ENCODE data around the gene UBR3. TPM values are rescaled to one million over a fixed set of nuclear protein-coding genes. Genes with fewer than 3 reads are reported as not detected.

UBR3 gene
- total RNA-seq, 1 experiment from 2014 or later, result 17.1 TPM

GRCh38 chr2:169997140-169997887, 170.1 kb downstream of the UBR3 start:
- DNase-seq (ENCODE audit: low spot score), result no peak

- no peak for DNase-seq (ENCODE audit: low spot score)
These were observed 171.8 kb downstream of the UBR3 start for GRCh38 chr2:169999054-169999453.

DNA sequence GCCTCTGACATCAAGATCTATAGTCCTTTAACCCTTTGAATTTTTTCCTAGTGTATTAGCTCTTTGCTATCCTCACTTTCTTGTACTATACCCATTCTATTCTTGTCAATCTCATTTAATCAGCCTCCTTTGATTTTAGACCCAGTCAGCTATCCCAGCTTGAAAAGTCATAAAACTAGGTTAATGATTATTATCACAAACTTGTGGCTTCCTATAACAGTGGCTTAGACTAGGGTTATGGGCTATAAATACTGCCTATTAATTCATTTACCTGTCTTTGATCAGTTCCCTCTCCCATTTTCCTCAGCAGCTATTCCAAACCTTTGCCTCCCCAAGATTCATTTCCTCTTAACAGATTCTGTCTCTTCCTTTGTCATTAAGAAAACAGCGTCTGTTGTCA, 174.8 kb downstream of the UBR3 start:
- DNase-seq (ENCODE audit: low spot score), result no peak

DNA sequence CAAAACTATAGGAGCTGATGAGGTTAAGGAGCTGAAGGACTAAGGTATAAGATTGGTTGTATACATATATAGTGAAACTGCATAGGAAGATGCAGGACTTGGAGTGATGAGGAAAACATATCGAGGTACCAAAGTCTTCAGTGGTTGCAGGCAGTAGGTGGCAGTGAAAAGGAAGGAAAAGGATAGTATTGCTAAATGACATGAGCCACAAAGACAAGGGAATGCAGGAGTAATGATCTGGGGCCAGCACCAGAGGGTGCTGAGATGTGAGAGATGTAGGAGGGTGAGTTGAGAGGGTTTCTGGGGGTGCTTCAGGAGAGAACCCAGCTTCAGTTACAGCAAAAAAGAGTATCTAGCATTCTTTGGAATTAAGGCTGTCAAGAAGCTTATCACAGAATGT, 178.4 kb downstream of the UBR3 start:
- DNase-seq (ENCODE audit: low spot score), result no peak

GRCh38 chr2:170006587-170007325, 179.5 kb downstream of the UBR3 start:
- no peak for DNase-seq (ENCODE audit: low spot score)

GRCh38 chr2:170009209-170009608, 182.0 kb downstream of the UBR3 start:
- no peak for DNase-seq (ENCODE audit: low spot score)

DNA sequence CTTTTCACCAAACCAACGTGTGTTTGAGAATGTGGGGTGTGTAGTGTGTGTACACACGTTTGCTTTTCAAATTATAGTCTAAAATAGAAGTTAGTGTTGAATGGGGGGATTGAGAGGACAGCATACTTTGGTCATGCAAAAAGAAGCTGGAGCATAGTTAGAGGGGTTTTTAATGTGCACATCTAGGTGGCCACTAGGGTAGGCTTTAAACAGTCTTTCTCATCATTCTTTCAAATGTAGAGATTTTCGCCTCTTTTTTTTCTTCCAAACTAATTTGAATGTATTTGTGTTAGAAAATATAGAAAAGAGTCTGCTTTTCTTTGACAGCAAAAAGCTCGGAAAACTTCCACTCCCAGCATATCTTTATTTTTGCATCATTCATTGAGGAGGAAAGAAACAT, 185.5 kb downstream of the UBR3 start:
- no peak for DNase-seq (ENCODE audit: low spot score)

DNA sequence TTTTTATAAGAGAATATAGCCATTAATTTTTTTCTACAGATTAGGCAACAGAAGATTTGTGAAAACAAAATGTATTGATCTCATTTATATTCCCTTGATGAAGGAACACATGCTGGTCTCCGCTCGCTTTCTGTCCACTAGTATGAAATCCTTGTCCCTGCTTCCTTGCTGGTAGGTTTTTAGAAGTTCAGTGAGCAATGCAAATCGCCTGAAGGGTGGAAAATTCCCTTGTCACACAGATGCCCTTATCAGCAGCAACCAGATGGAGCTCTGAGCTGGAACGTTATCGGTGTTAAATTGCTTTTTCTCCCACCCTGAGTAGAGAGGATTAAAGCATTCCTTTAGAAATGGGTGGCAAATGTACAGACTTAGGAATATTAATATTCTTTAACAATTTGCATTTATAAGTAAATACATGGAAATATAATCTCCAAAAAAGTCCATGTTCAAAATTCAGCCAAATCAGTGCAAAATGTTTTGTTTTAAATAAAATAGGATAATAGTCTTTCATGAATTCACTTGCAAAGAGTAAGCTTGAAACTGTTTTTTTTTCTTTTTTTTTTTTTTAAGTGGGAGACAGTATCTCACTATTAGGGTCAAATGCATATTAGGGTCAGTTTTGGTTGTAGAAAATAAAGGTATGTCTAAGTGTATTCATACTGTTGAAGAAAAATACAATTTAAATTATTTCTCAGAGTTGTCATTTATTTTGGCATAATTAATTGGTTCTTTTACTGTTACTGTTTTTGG, 186.7 kb downstream of the UBR3 start:
- DNase-seq (ENCODE audit: low spot score), result no peak

DNA sequence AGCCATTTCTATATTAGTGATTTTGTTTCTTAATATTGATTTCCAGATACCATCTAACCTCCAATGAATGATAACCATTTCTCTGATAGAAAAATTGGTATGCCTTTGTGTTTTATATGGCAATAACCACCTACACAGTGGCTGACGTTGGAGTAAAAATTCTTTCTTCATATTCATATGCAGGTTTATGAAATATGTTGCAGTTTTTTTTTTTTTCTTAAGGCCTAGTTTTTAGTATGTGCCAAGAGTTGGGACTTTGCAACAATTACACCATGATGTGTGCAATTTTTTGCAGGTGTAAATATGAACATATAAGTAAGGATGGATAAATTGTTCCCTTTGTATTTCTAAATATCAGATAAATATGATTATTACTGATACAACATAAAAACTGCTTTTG, 187.5 kb downstream of the UBR3 start:
- DNase-seq (ENCODE audit: low spot score), result no peak

DNA sequence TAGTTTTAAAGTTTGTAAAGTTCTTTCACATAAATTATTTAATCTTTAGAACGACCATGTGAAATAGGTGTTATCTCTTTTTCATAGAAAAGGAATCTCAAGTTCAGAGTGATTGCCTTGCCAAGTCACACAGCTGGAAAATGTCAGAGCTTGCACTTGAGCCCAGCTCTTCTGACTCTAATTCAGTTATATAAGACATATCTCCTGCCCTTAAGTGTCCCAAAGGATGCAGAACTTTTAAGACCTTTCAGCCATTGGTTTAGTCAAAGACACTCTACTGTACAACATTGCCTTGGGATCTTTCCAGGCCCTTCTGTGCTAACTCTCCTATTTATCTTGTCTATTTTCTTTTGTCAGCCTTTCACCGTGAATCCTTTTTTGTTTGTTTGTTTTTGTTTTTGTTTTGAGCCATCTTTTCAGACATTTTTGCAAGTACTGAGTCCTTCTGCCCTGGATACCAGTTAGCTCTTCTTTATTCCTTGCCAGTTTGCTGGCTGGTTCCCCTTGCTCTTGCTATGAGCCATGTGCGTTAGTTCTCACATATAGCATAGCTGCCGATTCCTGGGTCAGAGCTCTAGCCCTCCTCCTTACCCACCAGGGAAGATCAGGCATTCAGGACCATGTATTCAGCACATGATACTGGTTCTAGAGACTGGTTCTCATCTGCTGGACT, 190.7 kb downstream of the UBR3 start:
- no peak for DNase-seq (ENCODE audit: low spot score)

- no peak for DNase-seq (ENCODE audit: low spot score)
These were observed 192.0 kb downstream of the UBR3 start for GRCh38 chr2:170019060-170019805.

- DNase-seq (ENCODE audit: low spot score), result no peak
These were observed 193.5 kb downstream of the UBR3 start for GRCh38 chr2:170020777-170021176.

GRCh38 chr2:170022692-170023091, 195.4 kb downstream of the UBR3 start:
- peak; percentile 5 for DNase-seq (ENCODE audit: low spot score)

GRCh38 chr2:170024721-170025120, 197.5 kb downstream of the UBR3 start:
- no peak for DNase-seq (ENCODE audit: low spot score)

GRCh38 chr2:170025223-170025622, 198.0 kb downstream of the UBR3 start:
- DNase-seq (ENCODE audit: low spot score), result no peak

DNA sequence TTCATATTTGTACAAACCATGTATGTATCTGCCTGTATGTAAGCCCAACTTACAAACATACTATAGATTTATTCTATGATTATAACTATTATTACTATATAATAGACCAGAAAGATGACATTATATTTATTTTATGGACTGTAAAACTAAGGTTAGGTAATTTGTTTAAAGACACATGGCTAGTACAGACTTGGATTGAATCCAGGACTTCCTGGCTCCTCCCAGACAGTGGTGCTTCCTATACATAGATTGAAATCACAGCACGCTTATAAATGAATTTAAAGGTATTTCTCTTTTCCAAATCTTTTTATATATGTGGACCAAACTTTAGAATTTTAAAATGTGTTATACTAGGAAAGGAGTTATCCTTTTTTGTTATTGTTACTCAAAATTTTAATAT, 199.1 kb downstream of the UBR3 start:
- DNase-seq (ENCODE audit: low spot score), result no peak

- no peak for DNase-seq (ENCODE audit: low spot score)
These were observed 202.3 kb downstream of the UBR3 start for GRCh38 chr2:170029551-170029950.

DNA sequence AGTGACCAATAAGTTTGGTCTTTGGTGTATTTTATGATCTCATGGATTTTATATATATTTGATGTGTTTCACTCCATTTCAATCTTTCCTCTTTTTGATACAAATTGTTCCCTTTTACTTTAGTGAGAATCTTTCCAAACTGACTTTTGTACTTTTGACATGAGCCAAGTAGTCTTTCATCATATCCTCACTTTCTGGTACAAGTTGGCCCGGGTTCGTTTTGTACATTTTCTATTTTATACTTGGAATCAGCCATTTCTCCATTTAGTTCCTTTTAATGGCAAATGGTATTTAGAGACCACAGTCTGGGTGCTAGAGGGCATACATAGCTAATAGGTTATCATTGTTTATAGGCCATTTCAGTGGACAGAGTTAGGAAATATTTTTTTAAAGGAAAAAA, 202.8 kb downstream of the UBR3 start:
- DNase-seq (ENCODE audit: low spot score), result no peak

- no peak for DNase-seq (ENCODE audit: low spot score)
These were observed 204.0 kb downstream of the UBR3 start for GRCh38 chr2:170031288-170031687.

DNA sequence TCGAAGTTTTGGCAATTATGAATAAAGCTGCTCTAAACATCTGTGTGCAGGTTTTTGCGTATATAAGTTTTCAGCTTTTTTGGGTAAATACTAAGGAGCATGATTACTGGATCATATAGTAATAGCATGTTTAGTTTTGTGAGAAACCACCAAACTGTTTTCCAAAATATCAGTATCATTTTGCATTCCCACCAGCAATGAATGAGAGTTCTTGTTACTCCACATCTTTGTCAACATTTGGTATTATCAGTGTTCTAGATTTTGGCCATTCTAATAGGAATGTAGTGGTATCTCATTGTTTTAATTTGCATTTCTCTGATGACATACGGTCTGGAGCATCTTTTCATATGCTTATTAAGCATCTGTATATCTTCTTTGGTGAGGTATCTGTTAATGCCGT, 207.3 kb downstream of the UBR3 start:
- DNase-seq (ENCODE audit: low spot score), result no peak

DNA sequence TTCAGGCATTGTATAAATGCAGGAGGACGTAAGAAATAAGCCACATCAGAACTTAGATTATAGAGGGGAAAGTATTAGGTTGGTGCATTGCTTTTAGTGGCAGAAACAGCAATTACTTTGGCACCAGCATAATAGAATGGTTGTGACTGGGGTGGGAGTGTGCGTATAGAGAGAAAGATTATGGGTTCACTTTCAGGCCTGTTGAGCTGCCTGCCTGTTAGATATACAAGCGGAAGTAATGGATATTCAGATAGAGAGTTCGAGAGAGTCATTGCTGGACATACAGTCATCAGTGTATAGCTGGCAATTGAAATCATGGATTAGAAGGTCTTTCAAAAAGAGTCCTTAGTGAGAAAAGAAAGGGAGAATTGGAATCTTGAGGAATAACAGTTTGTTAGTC, 211.5 kb downstream of the UBR3 start:
- no peak for DNase-seq (ENCODE audit: low spot score)

All from H4 (cell line).